K562 (cell line): ENCODE data around the gene MYH9. TPM values are rescaled to one million over a fixed set of nuclear protein-coding genes. Genes with fewer than 3 reads are reported as not detected.

Source experiments
- ATAC-seq: fragments of 200-7000 bp; cut with Tn5 transposase; 3 replicates; pipeline ENCODE4 v1.9.1; 2020; ENCODE audit warnings: moderate library complexity
- BruUV-seq: library from RNA; stranded (reverse); fragments of 400-500 nt; replicated peaks from 2 replicates; lab custom pipeline; 2021; lab: Mats Ljungman, UMichigan
- CTCF ChIA-PET: fragments of 300-600 bp; formaldehyde crosslinking; extraction: SDS; loops from one replicate; lab custom pipeline; 2021; ENCODE audit warnings: low intra/inter-chr PET ratio; lab: Yijun Ruan, JAX
- POLR2A ChIA-PET: fragments of 300-600, 350-650 bp; sonication (Branson Sonifier 250); formaldehyde crosslinking; extraction: SDS; loops from one replicate; lab custom pipeline; 2021; ENCODE audit warnings: antibody characterized with exemption, inconsistent platforms; lab: Yijun Ruan, JAX
- DNase-seq, 4 experiments: peaks; one replicate each; pipeline versions ENCODE4 v3.0.0 to v3.0.0-alpha.2; 2011 to 2018; ENCODE audit warnings: low spot score in 3 of 4, mixed read lengths in 3 of 4; ENCODE audit errors: extremely low read depth in 1 of 4
- FAIRE-seq: peaks from 2 replicates; lab custom pipeline; 2011; peaks lifted over from hg19 to GRCh38; lab: Jason Lieb, UNC
- H2AFZ ChIP-seq: 2 replicates; pipeline ENCODE4 v1.6.0; 2011; ENCODE audit warnings: low read depth, low read length, control low read depth, inconsistent platforms
- H3K27ac ChIP-seq: fragments of 200-600 bp; 3 replicates; pipeline ENCODE4 v1.8.0; 2011; ENCODE audit warnings: low read depth, mild to moderate bottlenecking, control low read depth, inconsistent platforms, low read length, moderate library complexity, mixed read lengths; ENCODE audit errors: extremely low read depth
- H3K27me3 ChIP-seq, 2 experiments: fragments of 300-600 bp in 1 of 2; 2 replicates in 1 of 2; 3 replicates in 1 of 2; pipeline versions ENCODE4 v1.6.0 to v1.8.0; 2011; ENCODE audit warnings: inconsistent platforms in 2 of 2, low read length in 2 of 2, mild to moderate bottlenecking in 1 of 2, mixed read lengths in 1 of 2, moderate library complexity in 1 of 2; ENCODE audit not compliant: control insufficient read depth in 2 of 2, insufficient read depth in 2 of 2
- H3K36me3 ChIP-seq: fragments of 300-600 bp; 3 replicates; pipeline ENCODE4 v1.8.0; 2011; ENCODE audit warnings: mild to moderate bottlenecking, low read length, inconsistent platforms; ENCODE audit not compliant: control insufficient read depth, insufficient read depth
- H3K4me1 ChIP-seq, 2 experiments: fragments of 200-600 bp in 1 of 2; replicated peaks in 1 of 2; 2 replicates in 1 of 2; 3 replicates in 1 of 2; pipeline versions ENCODE4 v1.5.1 to v1.8.0; 2011; ENCODE audit warnings: inconsistent platforms in 2 of 2, low read length in 2 of 2, mild to moderate bottlenecking in 1 of 2, mixed read lengths in 1 of 2, moderate library complexity in 1 of 2; ENCODE audit not compliant: control insufficient read depth in 2 of 2, insufficient read depth in 2 of 2
- H3K4me2 ChIP-seq: 2 replicates; pipeline ENCODE4 v1.6.1; 2011; ENCODE audit warnings: low read length, control low read depth, inconsistent platforms, mixed read lengths; ENCODE audit not compliant: insufficient read depth
- H3K4me3 ChIP-seq: fragments of 200-600 bp; sonication (generic), shearing (Covaris generic); 2 replicates; pipeline ENCODE4 v1.5.1; 2016; ENCODE audit warnings: control low read depth, inconsistent platforms
- H3K79me2 ChIP-seq: fragments of 200-600 bp; 3 replicates; pipeline ENCODE4 v1.8.0; 2011; ENCODE audit warnings: low read length, inconsistent platforms; ENCODE audit not compliant: control insufficient read depth, insufficient read depth
- H3K9ac ChIP-seq, 2 experiments: 2 replicates each; pipeline versions ENCODE4 v1.6.0 to v1.6.1; 2011; ENCODE audit warnings: low read depth in 2 of 2, low read length in 2 of 2, control low read depth in 1 of 2, inconsistent platforms in 1 of 2, mild to moderate bottlenecking in 1 of 2, mixed read lengths in 1 of 2; ENCODE audit not compliant: insufficient read depth in 1 of 2
- H3K9me1 ChIP-seq: one replicate; pipeline ENCODE4 v1.6.0; 2011; ENCODE audit warnings: inconsistent platforms, mild to moderate bottlenecking, low read length, moderate library complexity; ENCODE audit not compliant: control insufficient read depth, insufficient read depth
- H3K9me3 ChIP-seq: replicated peaks from 2 replicates; pipeline ENCODE4 v1.5.1; 2011; ENCODE audit warnings: low read depth, low read length, inconsistent platforms; ENCODE audit not compliant: control insufficient read depth, insufficient read depth
- H4K20me1 ChIP-seq: replicated peaks from 2 replicates; pipeline ENCODE4 v1.6.1; 2011; ENCODE audit warnings: low read length, inconsistent platforms, mixed read lengths; ENCODE audit not compliant: control insufficient read depth, insufficient read depth
- ARID2 ChIP-seq: fragments of 450-650 bp; IDR thresholded peaks from 2 replicates; pipeline ENCODE4 v1.6.1; 2017; ENCODE audit warnings: antibody characterized with exemption, mild to moderate bottlenecking
- COPS2 ChIP-seq: fragments of 450-650 bp; conservative IDR thresholded peaks from 2 replicates; pipeline ENCODE4 v1.6.1; 2016; ENCODE audit warnings: mild to moderate bottlenecking, moderate library complexity
- ZNF586 ChIP-seq: fragments of 450-650 bp; formaldehyde crosslinking; conservative IDR thresholded peaks from 2 replicates; pipeline ENCODE4 v1.4.0; 2020; ENCODE audit warnings: mild to moderate bottlenecking, moderate library complexity
- WGBS: fragments of 100-300 bp; shearing (Covaris generic); methylation state at CpG from one replicate; pipeline ENCODE4 v1.1.6; 2016; ENCODE audit warnings: low coverage, mixed read lengths; ENCODE audit not compliant: insufficient coverage; ENCODE audit errors: missing lambda C conversion rate; 5-methylcytosine and 5-hydroxymethylcytosine counted together
- in situ Hi-C: fragments of 300-500 bp; cut with MboI; formaldehyde crosslinking; loops from 4 replicates; pipeline ENCODE4 v1.15.0; 2018; ENCODE audit warnings: inconsistent platforms, mixed read lengths
- intact Hi-C: fragments of 100-400 bp; cut with micrococcal nuclease; formaldehyde crosslinking; loops from 2 replicates; pipeline ENCODE4 v1.14.2; 2022
- polyA plus RNA-seq, 8 experiments: library from polyadenylated mRNA; depleted of rRNA in 4 of 8; stranded (reverse) in 5 of 8; unstranded in 3 of 8; fragments of >200 nt; fragmentation: Nextera tagmentation in 2 of 8; fragmentation: Illumina TruSeq in 1 of 8; extraction: Ambion mirVana in 2 of 8; extraction: Trizol in 1 of 8; gene quantifications; 2 replicates each; pipeline versions ENCODE4 v1.2.1 to v1.2.3, GENCODE V29; 2011 to 2014; ENCODE audit warnings: inconsistent platforms in 1 of 8, missing spikeins in 1 of 8
- total RNA-seq, 7 experiments: library from RNA; depleted of rRNA in 6 of 7; stranded (reverse); fragments of >200 nt in 6 of 7; fragmentation: Illumina TruSeq in 2 of 7; extraction: Trizol in 2 of 7; gene quantifications; 2 replicates each; pipeline versions ENCODE4 v1.2.1 to v1.2.3, GENCODE V29; 2011 to 2021; ENCODE audit warnings: low replicate concordance in 1 of 7
- TF ChIP-seq, protein P1 (sequence below): fragments of 450-650 bp; conservative IDR thresholded peaks from 2 replicates; pipeline ENCODE4 v1.6.1; 2016; ENCODE audit warnings: missing genetic modification characterization, low read depth, mild to moderate bottlenecking, control low read depth, missing compliant biosample characterization

Gene MYH9
- total and polyA plus RNA-seq, 9 of the 15 experiments (the other 6 are each of a cell fraction or from before 2014, with no cell fraction given): 0.71 to 111 (median 24.6) TPM

GRCh38 chr22:36292823-36293530 is 94.8 kb downstream of the MYH9 start:
- TF ChIP-seq ZNF586 (CRISPR knock-in tag) (no peak), COPS2 (no peak), ARID2 (no peak)
- TF ChIP-seq, protein P1, sequence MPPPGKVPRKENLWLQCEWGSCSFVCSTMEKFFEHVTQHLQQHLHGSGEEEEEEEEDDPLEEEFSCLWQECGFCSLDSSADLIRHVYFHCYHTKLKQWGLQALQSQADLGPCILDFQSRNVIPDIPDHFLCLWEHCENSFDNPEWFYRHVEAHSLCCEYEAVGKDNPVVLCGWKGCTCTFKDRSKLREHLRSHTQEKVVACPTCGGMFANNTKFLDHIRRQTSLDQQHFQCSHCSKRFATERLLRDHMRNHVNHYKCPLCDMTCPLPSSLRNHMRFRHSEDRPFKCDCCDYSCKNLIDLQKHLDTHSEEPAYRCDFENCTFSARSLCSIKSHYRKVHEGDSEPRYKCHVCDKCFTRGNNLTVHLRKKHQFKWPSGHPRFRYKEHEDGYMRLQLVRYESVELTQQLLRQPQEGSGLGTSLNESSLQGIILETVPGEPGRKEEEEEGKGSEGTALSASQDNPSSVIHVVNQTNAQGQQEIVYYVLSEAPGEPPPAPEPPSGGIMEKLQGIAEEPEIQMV: no peak
- TF ChIP-seq, all 486 proteins: peak for 0
- ATAC-seq (no peak), FAIRE-seq (no peak), DNase-seq (no peak)
- H3K4me1 ChIP-seq: peaks cover 0 to 8% of the 10 kb centered on the region in 2 experiments; a peak in 1 of 5 replicates
- no peaks in the 10 kb centered on the region for H4K20me1 ChIP-seq
- H3K9me1 ChIP-seq: no peaks in the 10 kb centered on the region
- no peak overlapping the region for H3K9ac ChIP-seq
- H2AFZ ChIP-seq: no peak overlapping the region
- no TSS peak for BruUV-seq
- H3K4me3 ChIP-seq: no peak overlapping the region
- H3K79me2 ChIP-seq: no peaks in the 10 kb centered on the region
- H3K4me2 ChIP-seq: no peak overlapping the region
- peaks cover 80% of the 10 kb centered on the region; the same call in 2 of the 3 replicates for H3K36me3 ChIP-seq
- no peaks in the 10 kb centered on the region for H3K9me3 ChIP-seq
- CTCF ChIA-PET: no interaction called here
- 74% methylated on average over 12 of the region's 17 CpGs for WGBS
- intact Hi-C loops: no loop called here
- H3K27me3 ChIP-seq: no peaks in the 10 kb centered on the region
- no peak overlapping the region for H3K27ac ChIP-seq
- in situ Hi-C loops: no loop called here
- POLR2A ChIA-PET: interaction anchor here (0.6 to 1.1 kb wide), 6 partner anchors 9 to 196 kb away, joined by 3 to 5 read pairs (median 3); no protein-coding TSS in a partner anchor
